Activated naive CD4-positive, alpha-beta T cell treated with anti-CD3 and anti-CD28 coated beads, Interleukin-2, amount 50 U/mL, for 24 hours (primary cell): ENCODE measurements around the gene RERE.
"Not testable (repeated sequence)": the region's sequence is repeated elsewhere in the genome, so short reads cannot be mapped to it uniquely, and the experiment has no call there.

Experiments used
- H3K27ac Mint-ChIP-seq: one replicate; pipeline ENCODE4 v1.8.0; 2021; ENCODE audit warnings: mild to moderate bottlenecking, mixed read lengths
- H3K27me3 Mint-ChIP-seq: one replicate; pipeline ENCODE4 v1.8.0; 2021; ENCODE audit warnings: mixed read lengths
- H3K36me3 Mint-ChIP-seq: one replicate; pipeline ENCODE4 v1.8.0; 2021; ENCODE audit warnings: mixed read lengths
- H3K4me1 Mint-ChIP-seq: one replicate; pipeline ENCODE4 v1.8.0; 2021; ENCODE audit warnings: mixed read lengths
- H3K4me3 Mint-ChIP-seq: one replicate; pipeline ENCODE4 v1.8.0; 2021; ENCODE audit warnings: mild to moderate bottlenecking, mixed read lengths
- H3K9me3 Mint-ChIP-seq: one replicate; pipeline ENCODE4 v1.8.0; 2021; ENCODE audit warnings: mixed read lengths

RERE gene

GRCh38 chr1:8791819-8792218 is 25.6 kb downstream of the RERE start:
- Mint-ChIP-seq H3K27ac (no peak overlapping the region), H3K9me3 (no peaks in the 10 kb centered on the region), H3K4me1 (peaks cover 5% of the 10 kb centered on the region)

GRCh38 chr1:8790987-8791386 is 26.5 kb downstream of the RERE start:
- H3K27me3 Mint-ChIP-seq: no peaks in the 10 kb centered on the region
- H3K36me3 Mint-ChIP-seq: peaks cover 11% of the 10 kb centered on the region
- H3K9me3 Mint-ChIP-seq: no peaks in the 10 kb centered on the region
- H3K27ac Mint-ChIP-seq: no peak overlapping the region
- peaks cover 3% of the 10 kb centered on the region for H3K4me1 Mint-ChIP-seq
- no peak overlapping the region for H3K4me3 Mint-ChIP-seq

More at GRCh38 chr1:8791819-8792218, 25.6 kb downstream of the RERE start:
- Mint-ChIP-seq H3K27me3 (no peaks in the 10 kb centered on the region), H3K4me3 (no peak overlapping the region), H3K36me3 (peaks cover 11% of the 10 kb centered on the region)

GRCh38 chr1:8790478-8790877 is 27.0 kb downstream of the RERE start:
- H3K27me3 Mint-ChIP-seq: no peaks in the 10 kb centered on the region

DNA sequence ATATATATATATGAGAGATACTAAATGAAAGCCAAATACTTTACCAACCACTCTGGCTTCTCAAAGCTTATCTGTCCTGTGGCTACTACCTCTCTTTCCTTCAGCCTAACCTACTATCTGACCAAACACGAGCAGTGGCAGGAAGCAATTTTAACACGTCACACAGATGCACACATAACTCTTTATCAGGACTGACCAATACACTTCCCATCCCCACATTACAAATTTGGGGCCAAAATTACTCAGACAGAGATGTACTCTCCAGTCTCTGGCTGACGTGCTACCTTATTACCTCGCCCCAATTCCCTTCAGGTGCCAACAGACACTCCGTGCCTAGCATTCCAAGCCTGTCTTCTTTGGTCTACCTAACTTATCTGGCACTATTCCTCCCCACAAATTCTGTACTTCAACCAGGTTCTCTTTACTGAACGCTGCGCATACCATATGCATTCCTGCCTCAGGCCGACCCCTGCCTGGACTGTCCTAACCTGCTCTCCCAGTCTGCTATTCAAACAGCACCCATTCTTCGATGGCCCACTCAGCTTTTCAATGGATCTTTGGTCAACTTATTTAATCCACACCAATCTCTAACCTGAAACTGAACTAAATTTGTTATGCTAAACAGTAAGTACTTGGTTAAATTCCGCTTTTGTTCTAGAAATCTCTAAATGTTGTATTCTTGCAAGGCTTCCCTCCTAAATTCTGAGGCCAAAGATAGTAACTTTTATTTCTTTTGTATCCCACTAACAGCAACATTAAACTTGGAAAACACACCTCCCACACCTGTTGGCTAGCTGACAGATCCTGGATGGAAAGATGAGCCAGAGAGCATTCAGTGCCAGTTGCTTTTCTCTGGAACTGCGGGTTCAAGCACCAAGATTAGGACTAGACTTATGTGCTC is 27.9 kb downstream of the RERE start:
- H3K9me3 Mint-ChIP-seq: no peaks in the 10 kb centered on the region
- peaks cover 3% of the 10 kb centered on the region for H3K4me1 Mint-ChIP-seq
- H3K27ac Mint-ChIP-seq: no peak overlapping the region
- no peaks in the 10 kb centered on the region for H3K27me3 Mint-ChIP-seq
- H3K36me3 Mint-ChIP-seq: peaks cover 13% of the 10 kb centered on the region
- no peak overlapping the region for H3K4me3 Mint-ChIP-seq

More at GRCh38 chr1:8790478-8790877, 27.0 kb downstream of the RERE start:
- H3K27ac Mint-ChIP-seq: no peak overlapping the region
- H3K4me1 Mint-ChIP-seq: peaks cover 3% of the 10 kb centered on the region
- peaks cover 13% of the 10 kb centered on the region for H3K36me3 Mint-ChIP-seq
- H3K9me3 Mint-ChIP-seq: no peaks in the 10 kb centered on the region
- H3K4me3 Mint-ChIP-seq: no peak overlapping the region

DNA sequence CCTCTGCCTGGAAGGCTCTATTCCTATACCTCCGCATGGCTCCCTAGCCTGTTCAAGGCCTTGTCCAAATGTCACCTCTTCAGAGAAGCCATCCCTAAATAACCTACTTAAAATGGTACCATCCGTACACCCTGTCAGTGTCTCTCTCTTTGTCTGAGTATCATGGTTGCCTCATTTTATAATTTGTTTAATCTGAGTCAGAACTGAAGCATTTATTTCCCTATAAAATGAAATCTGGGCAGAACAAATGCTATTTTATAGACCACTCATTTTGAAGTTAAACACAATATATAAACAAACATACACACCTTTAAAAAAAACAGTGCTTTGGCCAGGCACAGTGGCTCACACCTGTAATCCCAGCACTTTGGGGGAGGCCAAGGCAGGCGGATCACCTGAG is 30.2 kb downstream of the RERE start:
- Mint-ChIP-seq H3K9me3 (no peaks in the 10 kb centered on the region), H3K27me3 (no peaks in the 10 kb centered on the region), H3K4me3 (no peak overlapping the region), H3K36me3 (peaks cover 10% of the 10 kb centered on the region), H3K27ac (no peak overlapping the region), H3K4me1 (peaks cover 2% of the 10 kb centered on the region)

- H3K4me3 Mint-ChIP-seq, H3K27ac Mint-ChIP-seq, H3K36me3 Mint-ChIP-seq, H3K9me3 Mint-ChIP-seq, H3K27me3 Mint-ChIP-seq: not testable (repeated sequence)
- H3K4me1 Mint-ChIP-seq: peaks cover 10% of the 10 kb centered on the region
These were observed 31.2 kb downstream of the RERE start for GRCh38 chr1:8786204-8786603.

GRCh38 chr1:8782955-8783354 is 34.5 kb downstream of the RERE start:
- no peak overlapping the region for H3K27ac Mint-ChIP-seq
- no peaks in the 10 kb centered on the region for H3K9me3 Mint-ChIP-seq
- no peaks in the 10 kb centered on the region for H3K27me3 Mint-ChIP-seq
- peaks cover 20% of the 10 kb centered on the region for H3K4me1 Mint-ChIP-seq
- peaks cover 8% of the 10 kb centered on the region for H3K36me3 Mint-ChIP-seq
- no peak overlapping the region for H3K4me3 Mint-ChIP-seq

- Mint-ChIP-seq H3K9me3 (no peaks in the 10 kb centered on the region), H3K36me3 (peaks cover 6% of the 10 kb centered on the region), H3K27me3 (no peaks in the 10 kb centered on the region), H3K27ac (no peak overlapping the region), H3K4me1 (peaks cover 20% of the 10 kb centered on the region), H3K4me3 (no peak overlapping the region)
These were observed 35.3 kb downstream of the RERE start for GRCh38 chr1:8782001-8782620.

- Mint-ChIP-seq H3K27ac (no peak overlapping the region), H3K4me3 (no peak overlapping the region), H3K4me1 (peaks cover 20% of the 10 kb centered on the region), H3K9me3 (no peaks in the 10 kb centered on the region), H3K36me3 (no peaks in the 10 kb centered on the region), H3K27me3 (no peaks in the 10 kb centered on the region)
These were observed 37.0 kb downstream of the RERE start for GRCh38 chr1:8780405-8780804.

DNA sequence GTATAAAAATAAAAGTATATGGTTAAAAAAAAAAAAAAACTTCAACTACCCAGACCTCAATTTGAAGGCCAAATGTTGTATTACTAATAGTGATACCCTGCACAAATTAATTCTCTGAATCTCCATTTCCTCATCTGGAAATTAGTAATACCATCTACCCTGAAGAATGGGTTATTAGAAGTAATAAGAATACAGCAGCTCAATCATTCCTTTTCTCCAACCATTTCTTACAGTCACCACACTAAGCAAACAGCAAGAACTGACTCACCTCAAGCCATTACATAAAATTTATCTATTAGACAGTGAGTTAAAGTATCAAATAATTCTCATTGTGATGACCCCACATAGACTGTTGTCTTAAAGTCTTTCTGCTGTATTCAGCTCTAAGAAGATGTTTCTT is 39.6 kb downstream of the RERE start:
- H3K36me3 Mint-ChIP-seq: peaks cover 3% of the 10 kb centered on the region
- no peak overlapping the region for H3K4me3 Mint-ChIP-seq
- H3K4me1 Mint-ChIP-seq: peaks cover 20% of the 10 kb centered on the region
- no peaks in the 10 kb centered on the region for H3K27me3 Mint-ChIP-seq
- no peak overlapping the region for H3K27ac Mint-ChIP-seq
- no peaks in the 10 kb centered on the region for H3K9me3 Mint-ChIP-seq

- H3K27me3 Mint-ChIP-seq: no peaks in the 10 kb centered on the region
- H3K4me1 Mint-ChIP-seq: peaks cover 10% of the 10 kb centered on the region
- peaks cover 3% of the 10 kb centered on the region for H3K36me3 Mint-ChIP-seq
- no peaks in the 10 kb centered on the region for H3K9me3 Mint-ChIP-seq
- H3K4me3 Mint-ChIP-seq: no peak overlapping the region
- H3K27ac Mint-ChIP-seq: no peak overlapping the region
These were observed 41.3 kb downstream of the RERE start for GRCh38 chr1:8776104-8776503.

- H3K27me3 Mint-ChIP-seq: no peaks in the 10 kb centered on the region
- no peaks in the 10 kb centered on the region for H3K9me3 Mint-ChIP-seq
- H3K4me1 Mint-ChIP-seq: peaks cover 11% of the 10 kb centered on the region
- no peak overlapping the region for H3K4me3 Mint-ChIP-seq
- no peak overlapping the region for H3K27ac Mint-ChIP-seq
- peaks cover 9% of the 10 kb centered on the region for H3K36me3 Mint-ChIP-seq
These were observed 50.4 kb downstream of the RERE start for GRCh38 chr1:8767006-8767405.

GRCh38 chr1:8765198-8765597 is 52.2 kb downstream of the RERE start:
- H3K27ac Mint-ChIP-seq: no peak overlapping the region
- H3K9me3 Mint-ChIP-seq: no peaks in the 10 kb centered on the region
- peaks cover 11% of the 10 kb centered on the region for H3K4me1 Mint-ChIP-seq
- no peaks in the 10 kb centered on the region for H3K27me3 Mint-ChIP-seq
- no peak overlapping the region for H3K4me3 Mint-ChIP-seq
- H3K36me3 Mint-ChIP-seq: peaks cover 9% of the 10 kb centered on the region

- H3K36me3 Mint-ChIP-seq: peaks cover 9% of the 10 kb centered on the region
- no peak overlapping the region for H3K27ac Mint-ChIP-seq
- no peak overlapping the region for H3K4me3 Mint-ChIP-seq
- H3K9me3 Mint-ChIP-seq: no peaks in the 10 kb centered on the region
- H3K4me1 Mint-ChIP-seq: peaks cover 11% of the 10 kb centered on the region
- H3K27me3 Mint-ChIP-seq: no peaks in the 10 kb centered on the region
These were observed 53.0 kb downstream of the RERE start for GRCh38 chr1:8764293-8764937.

- no peak overlapping the region for H3K4me3 Mint-ChIP-seq
- peaks cover 9% of the 10 kb centered on the region for H3K36me3 Mint-ChIP-seq
- H3K27me3 Mint-ChIP-seq: no peaks in the 10 kb centered on the region
- no peaks in the 10 kb centered on the region for H3K9me3 Mint-ChIP-seq
- no peak overlapping the region for H3K27ac Mint-ChIP-seq
- H3K4me1 Mint-ChIP-seq: peaks cover 11% of the 10 kb centered on the region
These were observed 53.6 kb downstream of the RERE start for GRCh38 chr1:8763888-8764287.

DNA sequence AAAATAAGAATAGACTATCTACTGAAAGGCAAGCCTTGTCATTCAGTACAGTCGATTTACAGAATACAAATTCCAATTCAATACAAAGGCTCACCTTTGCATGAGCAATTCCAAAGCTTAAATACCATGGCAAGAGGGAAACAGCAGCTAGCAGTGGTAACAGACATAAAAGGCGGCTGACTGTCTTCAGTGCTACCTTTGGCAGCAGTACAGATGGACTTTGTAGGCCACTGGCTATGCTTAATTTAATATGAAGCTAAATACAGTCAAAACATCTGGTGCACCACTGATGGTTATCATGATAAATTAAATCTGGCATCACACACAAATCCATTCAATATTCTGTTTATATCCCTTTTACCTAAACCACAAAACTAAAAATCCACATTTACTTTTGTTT is 62.4 kb downstream of the RERE start:
- H3K27me3 Mint-ChIP-seq: no peaks in the 10 kb centered on the region
- no peaks in the 10 kb centered on the region for H3K9me3 Mint-ChIP-seq
- H3K4me3 Mint-ChIP-seq: no peak overlapping the region
- no peak overlapping the region for H3K27ac Mint-ChIP-seq
- peaks cover 2% of the 10 kb centered on the region for H3K36me3 Mint-ChIP-seq
- H3K4me1 Mint-ChIP-seq: peaks cover 50% of the 10 kb centered on the region
